ENCODE results near the gene FRMD1. TPM values are rescaled to one million over a fixed set of nuclear protein-coding genes. Genes with fewer than 3 reads are reported as not detected.

Gene FRMD1
- total RNA-seq, 3 donors from 2014 or later (not counting 1 experiment from before 2014, with no cell fraction given) = not detected

GRCh38 chr6:168090064-168090690 is 11.2 kb upstream of the FRMD1 start:
- Histone ChIP-seq H3K27ac (ENCODE audit: low read length) (no peak overlapping the region), H3K27me3 (ENCODE audit: control insufficient read depth, insufficient read depth, low read length) (no peaks in the 10 kb centered on the region), H3K36me3 (ENCODE audit: control insufficient read depth, insufficient read depth, low read length) (no peaks in the 10 kb centered on the region), H3K4me3 (ENCODE audit: low read length) (no peak overlapping the region), H3K4me1 (ENCODE audit: control insufficient read depth, insufficient read depth, low read length) (no peaks in the 10 kb centered on the region), H3K9me3 (ENCODE audit: control insufficient read depth, insufficient read depth, low read length) (peaks cover 5% of the 10 kb centered on the region)
- no peak for TF ChIP-seq CTCF (IDR thresholded peaks at IDR 0.05)
- no peaks in the 10 kb centered on the region for H3K27me3 Mint-ChIP-seq (ENCODE audit: low read depth in 2 of 2)
- no peak overlapping the region for H3K4me3 Mint-ChIP-seq
- ATAC-seq (no peak), DNase-seq (no peak)
- H3K27ac Mint-ChIP-seq = no peak overlapping the region
- no peaks in the 10 kb centered on the region for H3K4me1 Mint-ChIP-seq
- no peaks in the 10 kb centered on the region for H3K36me3 Mint-ChIP-seq
- H3K9me3 Mint-ChIP-seq = no peaks in the 10 kb centered on the region
- 81% methylated on average over 16 of the region's 16 CpGs for WGBS (ENCODE audit: insufficient coverage)
- intact Hi-C loops (cut with micrococcal nuclease) = no loop called here

GRCh38 chr6:168089186-168090063 is 10.4 kb upstream of the FRMD1 start:
- DNase-seq (no peak), ATAC-seq (no peak)
- Mint-ChIP-seq H3K27me3 (ENCODE audit: low read depth in 2 of 2) (no peaks in the 10 kb centered on the region), H3K27ac (no peak overlapping the region), H3K4me1 (no peaks in the 10 kb centered on the region), H3K9me3 (no peaks in the 10 kb centered on the region), H3K4me3 (no peak overlapping the region), H3K36me3 (no peaks in the 10 kb centered on the region)
- no peak for TF ChIP-seq CTCF (IDR thresholded peaks at IDR 0.05)
- Histone ChIP-seq H3K4me3 (ENCODE audit: low read length) (no peak overlapping the region), H3K27me3 (ENCODE audit: control insufficient read depth, insufficient read depth, low read length) (no peaks in the 10 kb centered on the region), H3K4me1 (ENCODE audit: control insufficient read depth, insufficient read depth, low read length) (no peaks in the 10 kb centered on the region), H3K27ac (ENCODE audit: low read length) (no peak overlapping the region), H3K9me3 (ENCODE audit: control insufficient read depth, insufficient read depth, low read length) (peaks cover 5% of the 10 kb centered on the region), H3K36me3 (ENCODE audit: control insufficient read depth, insufficient read depth, low read length) (no peaks in the 10 kb centered on the region)
- intact Hi-C loops (cut with micrococcal nuclease) = no loop called here
- WGBS (ENCODE audit: insufficient coverage) = 81% methylated on average over 34 of the region's 34 CpGs

- Mint-ChIP-seq H3K27ac (no peak overlapping the region), H3K36me3 (no peaks in the 10 kb centered on the region), H3K27me3 (ENCODE audit: low read depth in 2 of 2) (no peaks in the 10 kb centered on the region), H3K9me3 (no peaks in the 10 kb centered on the region), H3K4me1 (no peaks in the 10 kb centered on the region), H3K4me3 (no peak overlapping the region)
- H3K36me3 ChIP-seq (ENCODE audit: control insufficient read depth, insufficient read depth, low read length) = no peaks in the 10 kb centered on the region
- DNase-seq = no peak
- TF ChIP-seq CTCF (IDR thresholded peaks at IDR 0.05) = no peak
- H3K4me3 ChIP-seq (ENCODE audit: low read length) = no peak overlapping the region
- 80% methylated on average over 20 of the region's 20 CpGs for WGBS (ENCODE audit: insufficient coverage)
- no peaks in the 10 kb centered on the region for H3K4me1 ChIP-seq (ENCODE audit: control insufficient read depth, insufficient read depth, low read length)
- H3K27me3 ChIP-seq (ENCODE audit: control insufficient read depth, insufficient read depth, low read length) = no peaks in the 10 kb centered on the region
- ATAC-seq = no peak
- intact Hi-C loops (cut with micrococcal nuclease) = no loop called here
- no peak overlapping the region for H3K27ac ChIP-seq (ENCODE audit: low read length)
- H3K9me3 ChIP-seq (ENCODE audit: control insufficient read depth, insufficient read depth, low read length) = peaks cover 5% of the 10 kb centered on the region
Observed at GRCh38 chr6:168088161-168089053, 9.4 kb upstream of the FRMD1 start.

Measured in natural killer cell (primary cell).